Left ventricle myocardium superior (tissue), 1 donor: Measurements from ENCODE around the gene DYNLT1. TPM values are rescaled to one million over a fixed set of nuclear protein-coding genes. Genes with fewer than 3 reads are reported as not detected.
"Not testable (repeated sequence)": the region's sequence is repeated elsewhere in the genome, so short reads cannot be mapped to it uniquely, and the experiment has no call there.

Experiments used
- ATAC-seq: fragments of 200-7000 bp; cut with Tn5 transposase; one replicate; pipeline ENCODE4 v1.9.1; 2020; ENCODE audit warnings: mild to moderate bottlenecking, moderate library complexity
- DNase-seq: peaks from one replicate; pipeline ENCODE4 v3.0.0-alpha.2; 2020
- intact Hi-C: fragments of 100-400 bp; cut with micrococcal nuclease; formaldehyde crosslinking; loops from one replicate; pipeline ENCODE4 v1.11.0; 2022
- total RNA-seq: library from RNA; stranded (reverse); fragmentation: NEBNext Ultra II Directional; extraction: Animal tissue kit (Norgen Biotek cat#: 25700); gene quantifications from one replicate; pipeline ENCODE4 v1.2.1, GENCODE V29; 2021
- donor health status: DM: no; HTN: yes; CAD: no; lungs with severe emphysema.

Gene DYNLT1
- total RNA-seq, 1 donor from 2014 or later = 130 TPM

- no peak for DNase-seq
- ATAC-seq = no peak
- intact Hi-C loops = loop anchor here (10.0 kb wide), 1 partner anchor 393 kb away; no protein-coding TSS in a partner anchor
Measured at GRCh38 chr6:158608221-158608620, 36.3 kb downstream of the DYNLT1 start.

GRCh38 chr6:158607411-158608170 lies 37.0 kb downstream of the DYNLT1 start:
- DNase-seq (no peak), ATAC-seq (no peak)
- intact Hi-C loops = loop anchor here (10.0 kb wide), 1 partner anchor 393 kb away; no protein-coding TSS in a partner anchor

- intact Hi-C loops = loop anchor here (10.0 kb wide), 1 partner anchor 392 kb away; no protein-coding TSS in a partner anchor
- ATAC-seq = no peak
- no peak for DNase-seq
Measured at GRCh38 chr6:158606935-158607334, 37.6 kb downstream of the DYNLT1 start.

- intact Hi-C loops = loop anchor here (10.0 kb wide), 1 partner anchor 391 kb away; no protein-coding TSS in a partner anchor
- not testable (repeated sequence) for ATAC-seq, DNase-seq
Measured at GRCh38 chr6:158606011-158606410, 38.5 kb downstream of the DYNLT1 start.

- intact Hi-C loops = loop anchor here (10.0 kb wide), 1 partner anchor 391 kb away; no protein-coding TSS in a partner anchor
- ATAC-seq (peak; percentile 51), DNase-seq (no peak)
Measured at GRCh38 chr6:158605266-158605878, 39.2 kb downstream of the DYNLT1 start.

GRCh38 chr6:158604048-158604406 lies 40.5 kb downstream of the DYNLT1 start:
- intact Hi-C loops = loop anchor here (10.0 kb wide), 1 partner anchor 389 kb away; no protein-coding TSS in a partner anchor
- DNase-seq = no peak
- no peak for ATAC-seq

- no peak for ATAC-seq
- intact Hi-C loops = loop anchor here (10.0 kb wide), 1 partner anchor 389 kb away; no protein-coding TSS in a partner anchor
- no peak for DNase-seq
Measured at GRCh38 chr6:158603261-158604047, 41.1 kb downstream of the DYNLT1 start.

- no peak for DNase-seq
- no peak for ATAC-seq
- intact Hi-C loops = loop anchor here (10.0 kb wide), 1 partner anchor 385 kb away; no protein-coding TSS in a partner anchor
Measured at GRCh38 chr6:158599635-158600034, 44.9 kb downstream of the DYNLT1 start.

GRCh38 chr6:158597565-158597964 lies 47.0 kb downstream of the DYNLT1 start:
- intact Hi-C loops = no loop called here
- no peak for ATAC-seq
- DNase-seq = no peak

GRCh38 chr6:158596861-158597260 lies 47.7 kb downstream of the DYNLT1 start:
- no peak for DNase-seq
- no peak for ATAC-seq
- intact Hi-C loops = no loop called here

GRCh38 chr6:158595223-158595622 lies 49.3 kb downstream of the DYNLT1 start:
- ATAC-seq (no peak), DNase-seq (no peak)
- intact Hi-C loops = no loop called here

GRCh38 chr6:158593670-158594069 lies 50.9 kb downstream of the DYNLT1 start:
- no peak for DNase-seq
- intact Hi-C loops = no loop called here
- no peak for ATAC-seq

- DNase-seq (no peak), ATAC-seq (no peak)
- intact Hi-C loops = no loop called here
Measured at GRCh38 chr6:158591810-158592209, 52.7 kb downstream of the DYNLT1 start.

- intact Hi-C loops = no loop called here
- DNase-seq (no peak), ATAC-seq (no peak)
Measured at GRCh38 chr6:158591134-158591809, 53.3 kb downstream of the DYNLT1 start.

- intact Hi-C loops = no loop called here
- no peak for DNase-seq
- ATAC-seq = no peak
Measured at GRCh38 chr6:158589366-158589765, 55.2 kb downstream of the DYNLT1 start.

GRCh38 chr6:158586652-158587051 lies 57.9 kb downstream of the DYNLT1 start:
- no peak for DNase-seq
- intact Hi-C loops = no loop called here
- no peak for ATAC-seq
